H9 (cell line): ENCODE measurements around the gene MS4A6E. TPM values are rescaled to one million over a fixed set of nuclear protein-coding genes. Genes with fewer than 3 reads are reported as not detected.

ENCODE experiments used
- DNase-seq: peaks from one replicate; pipeline ENCODE4 v3.0.0-alpha.2; 2017
- H2AFZ ChIP-seq: one replicate; pipeline ENCODE4 v1.6.1; 2013; ENCODE audit warnings: mild to moderate bottlenecking, low read length, control low read depth, moderate library complexity
- H2AK5ac ChIP-seq: 2 replicates; pipeline ENCODE4 v1.6.1; 2013; ENCODE audit warnings: low read length, control low read depth, mixed read lengths; ENCODE audit not compliant: insufficient read length
- H2BK120ac ChIP-seq: one replicate; pipeline ENCODE4 v1.6.1; 2013; ENCODE audit warnings: low read depth, mild to moderate bottlenecking, low read length, control low read depth, inconsistent platforms; ENCODE audit not compliant: poor library complexity, severe bottlenecking
- H2BK12ac ChIP-seq: 2 replicates; pipeline ENCODE4 v1.6.1; 2013; ENCODE audit warnings: low read length, control low read depth, mixed read lengths, low read depth; ENCODE audit not compliant: insufficient read length
- H2BK15ac ChIP-seq: 2 replicates; pipeline ENCODE4 v1.6.1; 2013; ENCODE audit warnings: low read depth, low read length, control low read depth
- H2BK20ac ChIP-seq: one replicate; pipeline ENCODE4 v1.6.1; 2013; ENCODE audit warnings: low read depth, mild to moderate bottlenecking, low read length, control low read depth, inconsistent platforms; ENCODE audit not compliant: poor library complexity, severe bottlenecking
- H2BK5ac ChIP-seq: 2 replicates; pipeline ENCODE4 v1.6.1; 2013; ENCODE audit warnings: low read length, control low read depth, mixed read lengths; ENCODE audit not compliant: insufficient read length
- H3K14ac ChIP-seq: 2 replicates; pipeline ENCODE4 v1.6.1; 2013; ENCODE audit warnings: low read length, control low read depth; ENCODE audit not compliant: insufficient read depth
- H3K18ac ChIP-seq: 2 replicates; pipeline ENCODE4 v1.6.1; 2013; ENCODE audit warnings: low read depth, mild to moderate bottlenecking, mixed read lengths, low read length, control low read depth; ENCODE audit not compliant: insufficient read length
- H3K23ac ChIP-seq: 2 replicates; pipeline ENCODE4 v1.6.1; 2013; ENCODE audit warnings: low read length, control low read depth, mixed read lengths, low read depth; ENCODE audit not compliant: insufficient read length
- H3K23me2 ChIP-seq: 2 replicates; pipeline ENCODE4 v1.6.1; 2013; ENCODE audit warnings: low read depth, mild to moderate bottlenecking, mixed read lengths, low read length, control low read depth; ENCODE audit not compliant: insufficient read length, poor library complexity, severe bottlenecking
- H3K27ac ChIP-seq: 2 replicates; pipeline ENCODE4 v1.5.1; 2013; ENCODE audit warnings: low read length, control low read depth, mixed read lengths, low read depth; ENCODE audit not compliant: insufficient read length
- H3K27me3 ChIP-seq: 2 replicates; pipeline ENCODE4 v1.6.1; 2013; ENCODE audit warnings: low read length, control low read depth, inconsistent platforms; ENCODE audit not compliant: insufficient read depth
- H3K4ac ChIP-seq: 2 replicates; pipeline ENCODE4 v1.6.1; 2013; ENCODE audit warnings: low read depth, mild to moderate bottlenecking, control low read depth, inconsistent platforms, low read length, moderate library complexity
- H3K4me1 ChIP-seq: 2 replicates; pipeline ENCODE4 v1.6.1; 2013; ENCODE audit warnings: low read length, control low read depth, inconsistent platforms; ENCODE audit not compliant: insufficient read depth
- H3K4me2 ChIP-seq: 2 replicates; pipeline ENCODE4 v1.6.1; 2013; ENCODE audit warnings: low read length, control low read depth, mixed read lengths; ENCODE audit not compliant: insufficient read length, insufficient read depth
- H3K56ac ChIP-seq: 2 replicates; pipeline ENCODE4 v1.6.1; 2013; ENCODE audit warnings: low read depth, mild to moderate bottlenecking, mixed read lengths, low read length, control low read depth; ENCODE audit not compliant: insufficient read length
- H3K79me1 ChIP-seq: 2 replicates; pipeline ENCODE4 v1.6.1; 2013; ENCODE audit warnings: low read depth, mild to moderate bottlenecking, moderate library complexity, low read length, control low read depth, inconsistent platforms; ENCODE audit not compliant: insufficient read depth, poor library complexity, severe bottlenecking
- H3K79me2 ChIP-seq: 2 replicates; pipeline ENCODE4 v1.6.1; 2013; ENCODE audit warnings: low read length, control low read depth, inconsistent platforms; ENCODE audit not compliant: insufficient read depth
- H3K9ac ChIP-seq: 2 replicates; pipeline ENCODE4 v1.6.1; 2013; ENCODE audit warnings: low read length, control low read depth, mixed read lengths; ENCODE audit not compliant: insufficient read length; ENCODE audit errors: extremely low read depth
- H3K9me3 ChIP-seq: one replicate; pipeline ENCODE4 v1.6.1; 2013; ENCODE audit warnings: low read depth, low read length, inconsistent platforms; ENCODE audit not compliant: control insufficient read depth
- H3T11ph ChIP-seq: one replicate; pipeline ENCODE4 v1.6.1; 2013; ENCODE audit warnings: mild to moderate bottlenecking, low read length, control low read depth, inconsistent platforms
- H4K20me1 ChIP-seq: one replicate; pipeline ENCODE4 v1.6.1; 2013; ENCODE audit not compliant: control insufficient read depth, insufficient read length, insufficient read depth
- H4K5ac ChIP-seq: 2 replicates; pipeline ENCODE4 v1.6.1; 2013; ENCODE audit warnings: low read depth, mild to moderate bottlenecking, mixed read lengths, low read length, control low read depth; ENCODE audit not compliant: insufficient read length
- H4K8ac ChIP-seq: replicated peaks from 2 replicates; pipeline ENCODE4 v1.6.1; 2013; ENCODE audit warnings: low read length, control low read depth, mixed read lengths, low read depth; ENCODE audit not compliant: insufficient read length
- H4K91ac ChIP-seq: 2 replicates; pipeline ENCODE4 v1.6.1; 2013; ENCODE audit warnings: low read depth, mild to moderate bottlenecking, moderate library complexity, mixed read lengths, low read length, control low read depth; ENCODE audit not compliant: insufficient read length
- H3K27ac Mint-ChIP-seq, 3 experiments: 2 replicates in 2 of 3; 3 replicates in 1 of 3; pipeline ENCODE4 v1.8.0; 2020 to 2021; ENCODE audit warnings: mixed read lengths in 3 of 3, mild to moderate bottlenecking in 1 of 3, moderate library complexity in 1 of 3
- H3K27me3 Mint-ChIP-seq: 2 replicates; pipeline ENCODE4 v1.8.0; 2021; ENCODE audit warnings: low read depth, mild to moderate bottlenecking, moderate library complexity, mixed read lengths
- H3K36me3 Mint-ChIP-seq, 3 experiments: 2 replicates in 2 of 3; 3 replicates in 1 of 3; pipeline ENCODE4 v1.8.0; 2020 to 2021; ENCODE audit warnings: low read depth in 3 of 3, mixed read lengths in 3 of 3; ENCODE audit not compliant: insufficient read depth in 1 of 3
- H3K4me1 Mint-ChIP-seq, 2 experiments: 2 replicates each; pipeline ENCODE4 v1.8.0; 2020; ENCODE audit warnings: mixed read lengths in 2 of 2
- H3K4me3 Mint-ChIP-seq, 2 experiments: 2 replicates in 1 of 2; 3 replicates in 1 of 2; pipeline ENCODE4 v1.8.0; 2020 to 2021; ENCODE audit warnings: mild to moderate bottlenecking in 2 of 2, mixed read lengths in 2 of 2, moderate library complexity in 1 of 2
- H3K9me3 Mint-ChIP-seq, 2 experiments: 2 replicates in 1 of 2; 3 replicates in 1 of 2; pipeline ENCODE4 v1.8.0; 2020; ENCODE audit warnings: mild to moderate bottlenecking in 2 of 2, mixed read lengths in 2 of 2, moderate library complexity in 1 of 2
- WGBS: extraction: QIAGEN DNeasy Blood & Tissue Kit; methylation state at CpG from one replicate; pipeline ENCODE4 v1.1.7; 2013; ENCODE audit warnings: missing lambda C conversion rate, low lambda C conversion rate, mixed read lengths; ENCODE audit not compliant: insufficient read length; ENCODE audit errors: extremely low coverage; 5-methylcytosine and 5-hydroxymethylcytosine counted together
- long read RNA-seq: library from polyadenylated mRNA; unstranded; transcript quantifications from one replicate; pipeline ENCODE4 v2.0.0, GENCODE V29; 2020
- total RNA-seq: library from RNA; stranded (reverse); gene quantifications from 2 replicates; pipeline ENCODE4 v1.2.1, GENCODE V29; 2021
- TF ChIP-seq, protein P1 (sequence below): fragments of 200-600 bp; sonication (generic); conservative IDR thresholded peaks from 3 replicates; pipeline ENCODE4 v1.8.0; 2021; ENCODE audit warnings: antibody characterized with exemption, mild to moderate bottlenecking

MS4A6E gene, protein sequence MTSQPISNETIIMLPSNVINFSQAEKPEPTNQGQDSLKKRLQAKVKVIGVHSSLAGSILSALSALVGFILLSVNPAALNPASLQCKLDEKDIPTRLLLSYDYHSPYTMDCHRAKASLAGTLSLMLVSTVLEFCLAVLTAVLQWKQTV
- total RNA-seq = not detected in 2 replicates
- long read RNA-seq = 0 reads

GRCh38 chr11:60326955-60327354, at the start of gene MS4A6E:
Gene MS4A6E, plus strand, starts transcription at chr11:60327255. Its CDS starts 7,641 bp downstream, at chr11:60334896.
- no peak within 1 kb of the TSS for H3T11ph ChIP-seq
- no peak within 1 kb of the TSS for H3K27ac ChIP-seq
- Mint-ChIP-seq H3K4me3 (no peak within 1 kb of the TSS), H3K36me3 (peaks cover 2 to 4% (median 3%) of the 10 kb centered on the region in 3 experiments; a peak in 2 of 7 replicates), H3K27ac (peak within 1 kb of the TSS in 1 of 3 experiments; percentile 27; a peak in 1 of 7 replicates), H3K4me1 (peaks cover under 1% of the 10 kb centered on the region in 2 experiments; a peak in 3 of 4 replicates), H3K9me3 (peaks cover 20 to 27% of the 10 kb centered on the region in 2 experiments), H3K27me3 (no peaks in the 10 kb centered on the region)
- H3K4ac ChIP-seq = no peak within 1 kb of the TSS
- H2BK5ac ChIP-seq = no peak within 1 kb of the TSS
- H2BK12ac ChIP-seq = no peak within 1 kb of the TSS
- H3K23ac ChIP-seq = no peak within 1 kb of the TSS
- no peaks in the 10 kb centered on the region for H3K27me3 ChIP-seq
- H2BK120ac ChIP-seq = no peak within 1 kb of the TSS
- H3K56ac ChIP-seq = no peak within 1 kb of the TSS
- no peak within 1 kb of the TSS for H4K5ac ChIP-seq
- no CpG with 5 or more reads among the region's 1 CpG for WGBS
- H2AFZ ChIP-seq = no peak within 1 kb of the TSS
- TF ChIP-seq, protein P1, sequence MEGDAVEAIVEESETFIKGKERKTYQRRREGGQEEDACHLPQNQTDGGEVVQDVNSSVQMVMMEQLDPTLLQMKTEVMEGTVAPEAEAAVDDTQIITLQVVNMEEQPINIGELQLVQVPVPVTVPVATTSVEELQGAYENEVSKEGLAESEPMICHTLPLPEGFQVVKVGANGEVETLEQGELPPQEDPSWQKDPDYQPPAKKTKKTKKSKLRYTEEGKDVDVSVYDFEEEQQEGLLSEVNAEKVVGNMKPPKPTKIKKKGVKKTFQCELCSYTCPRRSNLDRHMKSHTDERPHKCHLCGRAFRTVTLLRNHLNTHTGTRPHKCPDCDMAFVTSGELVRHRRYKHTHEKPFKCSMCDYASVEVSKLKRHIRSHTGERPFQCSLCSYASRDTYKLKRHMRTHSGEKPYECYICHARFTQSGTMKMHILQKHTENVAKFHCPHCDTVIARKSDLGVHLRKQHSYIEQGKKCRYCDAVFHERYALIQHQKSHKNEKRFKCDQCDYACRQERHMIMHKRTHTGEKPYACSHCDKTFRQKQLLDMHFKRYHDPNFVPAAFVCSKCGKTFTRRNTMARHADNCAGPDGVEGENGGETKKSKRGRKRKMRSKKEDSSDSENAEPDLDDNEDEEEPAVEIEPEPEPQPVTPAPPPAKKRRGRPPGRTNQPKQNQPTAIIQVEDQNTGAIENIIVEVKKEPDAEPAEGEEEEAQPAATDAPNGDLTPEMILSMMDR = no peak
- H3K4me1 ChIP-seq = no peaks in the 10 kb centered on the region
- H3K9me3 ChIP-seq = no peaks in the 10 kb centered on the region
- no peak within 1 kb of the TSS for H4K91ac ChIP-seq
- H3K9ac ChIP-seq = no peak within 1 kb of the TSS
- H3K18ac ChIP-seq = no peak within 1 kb of the TSS
- H4K20me1 ChIP-seq = no peaks in the 10 kb centered on the region
- no peak within 1 kb of the TSS for H2AK5ac ChIP-seq
- H3K79me2 ChIP-seq = no peaks in the 10 kb centered on the region
- no peak within 1 kb of the TSS for H2BK20ac ChIP-seq
- no peak within 1 kb of the TSS for H3K4me2 ChIP-seq
- H3K23me2 ChIP-seq = no peaks in the 10 kb centered on the region
- no peaks in the 10 kb centered on the region for H3K79me1 ChIP-seq
- no peak within 1 kb of the TSS for H2BK15ac ChIP-seq
- H3K14ac ChIP-seq = no peak within 1 kb of the TSS
- no peak for DNase-seq
- H4K8ac ChIP-seq = no peak within 1 kb of the TSS
